ENCODE measurements around the gene PAXX.

Gene PAXX

GRCh38 chr9:136983656-136984314, 8.4 kb upstream of the PAXX start:
- no peak for DNase-seq
- H3K4me3 ChIP-seq (ENCODE audit: low read depth, low read length), result no peak overlapping the region

GRCh38 chr9:136984464-136985026, 7.7 kb upstream of the PAXX start:
- no peak for DNase-seq
- no peaks in the 10 kb centered on the region for H3K9me3 ChIP-seq
- peaks cover 24% of the 10 kb centered on the region for H3K4me1 ChIP-seq
- no peaks in the 10 kb centered on the region for H3K36me3 ChIP-seq
- TF ChIP-seq CTCF (IDR thresholded peaks at IDR 0.05; ENCODE audit: low read depth, low read length), result no peak
- H3K4me3 ChIP-seq (ENCODE audit: low read depth, low read length), result no peak overlapping the region
- H3K27me3 ChIP-seq, result no peaks in the 10 kb centered on the region

More at GRCh38 chr9:136983656-136984314, 8.4 kb upstream of the PAXX start:
- no peak for TF ChIP-seq CTCF (IDR thresholded peaks at IDR 0.05; ENCODE audit: low read depth, low read length)
- Histone ChIP-seq H3K9me3 (no peaks in the 10 kb centered on the region), H3K36me3 (no peaks in the 10 kb centered on the region), H3K4me1 (peaks cover 24% of the 10 kb centered on the region), H3K27me3 (no peaks in the 10 kb centered on the region)

- no peak for TF ChIP-seq CTCF (IDR thresholded peaks at IDR 0.05; ENCODE audit: low read depth, low read length)
- H3K4me3 ChIP-seq (ENCODE audit: low read depth, low read length), result no peak overlapping the region
- H3K27me3 ChIP-seq, result no peaks in the 10 kb centered on the region
- no peaks in the 10 kb centered on the region for H3K9me3 ChIP-seq
- no peak for DNase-seq
- no peaks in the 10 kb centered on the region for H3K36me3 ChIP-seq
- peaks cover 24% of the 10 kb centered on the region for H3K4me1 ChIP-seq
Observed at GRCh38 chr9:136985027-136985602, 7.1 kb upstream of the PAXX start.

GRCh38 chr9:136985853-136986252, 6.4 kb upstream of the PAXX start:
- Histone ChIP-seq H3K9me3 (no peaks in the 10 kb centered on the region), H3K27me3 (no peaks in the 10 kb centered on the region)

GRCh38 chr9:136988872-136989271, 3.4 kb upstream of the PAXX start:
- no peak for TF ChIP-seq CTCF (IDR thresholded peaks at IDR 0.05; ENCODE audit: low read depth, low read length)
- Histone ChIP-seq H3K36me3 (peaks cover 5% of the 10 kb centered on the region), H3K9me3 (no peaks in the 10 kb centered on the region), H3K4me1 (no peaks in the 10 kb centered on the region; the same call in 1 of the 2 replicates), H3K27me3 (no peaks in the 10 kb centered on the region), H3K4me3 (ENCODE audit: low read depth, low read length) (no peak overlapping the region)
- DNase-seq, result no peak

More at GRCh38 chr9:136985853-136986252, 6.4 kb upstream of the PAXX start:
- no peak for DNase-seq
- H3K4me1 ChIP-seq, result peaks cover 20% of the 10 kb centered on the region
- H3K36me3 ChIP-seq, result no peaks in the 10 kb centered on the region
- TF ChIP-seq CTCF (IDR thresholded peaks at IDR 0.05; ENCODE audit: low read depth, low read length), result no peak
- H3K4me3 ChIP-seq (ENCODE audit: low read depth, low read length), result no peak overlapping the region

Data from BE2C (cell line).